H9 (cell line): ENCODE data around the gene ADAM11. TPM values are rescaled to one million over a fixed set of nuclear protein-coding genes. Genes with fewer than 3 reads are reported as not detected.

Experiments used
- DNase-seq: peaks from one replicate; pipeline ENCODE4 v3.0.0-alpha.2; 2017
- H2AFZ ChIP-seq: one replicate; pipeline ENCODE4 v1.6.1; 2013; ENCODE audit warnings: mild to moderate bottlenecking, low read length, control low read depth, moderate library complexity
- H2AK5ac ChIP-seq: 2 replicates; pipeline ENCODE4 v1.6.1; 2013; ENCODE audit warnings: low read length, control low read depth, mixed read lengths; ENCODE audit not compliant: insufficient read length
- H2BK120ac ChIP-seq: one replicate; pipeline ENCODE4 v1.6.1; 2013; ENCODE audit warnings: low read depth, mild to moderate bottlenecking, low read length, control low read depth, inconsistent platforms; ENCODE audit not compliant: poor library complexity, severe bottlenecking
- H2BK12ac ChIP-seq: 2 replicates; pipeline ENCODE4 v1.6.1; 2013; ENCODE audit warnings: low read length, control low read depth, mixed read lengths, low read depth; ENCODE audit not compliant: insufficient read length
- H2BK15ac ChIP-seq: 2 replicates; pipeline ENCODE4 v1.6.1; 2013; ENCODE audit warnings: low read depth, low read length, control low read depth
- H2BK20ac ChIP-seq: one replicate; pipeline ENCODE4 v1.6.1; 2013; ENCODE audit warnings: low read depth, mild to moderate bottlenecking, low read length, control low read depth, inconsistent platforms; ENCODE audit not compliant: poor library complexity, severe bottlenecking
- H2BK5ac ChIP-seq: 2 replicates; pipeline ENCODE4 v1.6.1; 2013; ENCODE audit warnings: low read length, control low read depth, mixed read lengths; ENCODE audit not compliant: insufficient read length
- H3K14ac ChIP-seq: 2 replicates; pipeline ENCODE4 v1.6.1; 2013; ENCODE audit warnings: low read length, control low read depth; ENCODE audit not compliant: insufficient read depth
- H3K18ac ChIP-seq: 2 replicates; pipeline ENCODE4 v1.6.1; 2013; ENCODE audit warnings: low read depth, mild to moderate bottlenecking, mixed read lengths, low read length, control low read depth; ENCODE audit not compliant: insufficient read length
- H3K23ac ChIP-seq: 2 replicates; pipeline ENCODE4 v1.6.1; 2013; ENCODE audit warnings: low read length, control low read depth, mixed read lengths, low read depth; ENCODE audit not compliant: insufficient read length
- H3K23me2 ChIP-seq: 2 replicates; pipeline ENCODE4 v1.6.1; 2013; ENCODE audit warnings: low read depth, mild to moderate bottlenecking, mixed read lengths, low read length, control low read depth; ENCODE audit not compliant: insufficient read length, poor library complexity, severe bottlenecking
- H3K27ac ChIP-seq: 2 replicates; pipeline ENCODE4 v1.5.1; 2013; ENCODE audit warnings: low read length, control low read depth, mixed read lengths, low read depth; ENCODE audit not compliant: insufficient read length
- H3K27me3 ChIP-seq: 2 replicates; pipeline ENCODE4 v1.6.1; 2013; ENCODE audit warnings: low read length, control low read depth, inconsistent platforms; ENCODE audit not compliant: insufficient read depth
- H3K4ac ChIP-seq: 2 replicates; pipeline ENCODE4 v1.6.1; 2013; ENCODE audit warnings: low read depth, mild to moderate bottlenecking, control low read depth, inconsistent platforms, low read length, moderate library complexity
- H3K4me1 ChIP-seq: 2 replicates; pipeline ENCODE4 v1.6.1; 2013; ENCODE audit warnings: low read length, control low read depth, inconsistent platforms; ENCODE audit not compliant: insufficient read depth
- H3K4me2 ChIP-seq: 2 replicates; pipeline ENCODE4 v1.6.1; 2013; ENCODE audit warnings: low read length, control low read depth, mixed read lengths; ENCODE audit not compliant: insufficient read length, insufficient read depth
- H3K56ac ChIP-seq: 2 replicates; pipeline ENCODE4 v1.6.1; 2013; ENCODE audit warnings: low read depth, mild to moderate bottlenecking, mixed read lengths, low read length, control low read depth; ENCODE audit not compliant: insufficient read length
- H3K79me1 ChIP-seq: 2 replicates; pipeline ENCODE4 v1.6.1; 2013; ENCODE audit warnings: low read depth, mild to moderate bottlenecking, moderate library complexity, low read length, control low read depth, inconsistent platforms; ENCODE audit not compliant: insufficient read depth, poor library complexity, severe bottlenecking
- H3K79me2 ChIP-seq: 2 replicates; pipeline ENCODE4 v1.6.1; 2013; ENCODE audit warnings: low read length, control low read depth, inconsistent platforms; ENCODE audit not compliant: insufficient read depth
- H3K9ac ChIP-seq: 2 replicates; pipeline ENCODE4 v1.6.1; 2013; ENCODE audit warnings: low read length, control low read depth, mixed read lengths; ENCODE audit not compliant: insufficient read length; ENCODE audit errors: extremely low read depth
- H3K9me3 ChIP-seq: one replicate; pipeline ENCODE4 v1.6.1; 2013; ENCODE audit warnings: low read depth, low read length, inconsistent platforms; ENCODE audit not compliant: control insufficient read depth
- H3T11ph ChIP-seq: one replicate; pipeline ENCODE4 v1.6.1; 2013; ENCODE audit warnings: mild to moderate bottlenecking, low read length, control low read depth, inconsistent platforms
- H4K20me1 ChIP-seq: one replicate; pipeline ENCODE4 v1.6.1; 2013; ENCODE audit not compliant: control insufficient read depth, insufficient read length, insufficient read depth
- H4K5ac ChIP-seq: 2 replicates; pipeline ENCODE4 v1.6.1; 2013; ENCODE audit warnings: low read depth, mild to moderate bottlenecking, mixed read lengths, low read length, control low read depth; ENCODE audit not compliant: insufficient read length
- H4K8ac ChIP-seq: replicated peaks from 2 replicates; pipeline ENCODE4 v1.6.1; 2013; ENCODE audit warnings: low read length, control low read depth, mixed read lengths, low read depth; ENCODE audit not compliant: insufficient read length
- H4K91ac ChIP-seq: 2 replicates; pipeline ENCODE4 v1.6.1; 2013; ENCODE audit warnings: low read depth, mild to moderate bottlenecking, moderate library complexity, mixed read lengths, low read length, control low read depth; ENCODE audit not compliant: insufficient read length
- H3K27ac Mint-ChIP-seq, 3 experiments: 2 replicates in 2 of 3; 3 replicates in 1 of 3; pipeline ENCODE4 v1.8.0; 2020 to 2021; ENCODE audit warnings: mixed read lengths in 3 of 3, mild to moderate bottlenecking in 1 of 3, moderate library complexity in 1 of 3
- H3K27me3 Mint-ChIP-seq: 2 replicates; pipeline ENCODE4 v1.8.0; 2021; ENCODE audit warnings: low read depth, mild to moderate bottlenecking, moderate library complexity, mixed read lengths
- H3K36me3 Mint-ChIP-seq, 3 experiments: 2 replicates in 2 of 3; 3 replicates in 1 of 3; pipeline ENCODE4 v1.8.0; 2020 to 2021; ENCODE audit warnings: low read depth in 3 of 3, mixed read lengths in 3 of 3; ENCODE audit not compliant: insufficient read depth in 1 of 3
- H3K4me1 Mint-ChIP-seq, 2 experiments: 2 replicates each; pipeline ENCODE4 v1.8.0; 2020; ENCODE audit warnings: mixed read lengths in 2 of 2
- H3K4me3 Mint-ChIP-seq, 2 experiments: 2 replicates in 1 of 2; 3 replicates in 1 of 2; pipeline ENCODE4 v1.8.0; 2020 to 2021; ENCODE audit warnings: mild to moderate bottlenecking in 2 of 2, mixed read lengths in 2 of 2, moderate library complexity in 1 of 2
- H3K9me3 Mint-ChIP-seq, 2 experiments: 2 replicates in 1 of 2; 3 replicates in 1 of 2; pipeline ENCODE4 v1.8.0; 2020; ENCODE audit warnings: mild to moderate bottlenecking in 2 of 2, mixed read lengths in 2 of 2, moderate library complexity in 1 of 2
- WGBS: extraction: QIAGEN DNeasy Blood & Tissue Kit; methylation state at CpG from one replicate; pipeline ENCODE4 v1.1.7; 2013; ENCODE audit warnings: missing lambda C conversion rate, low lambda C conversion rate, mixed read lengths; ENCODE audit not compliant: insufficient read length; ENCODE audit errors: extremely low coverage; 5-methylcytosine and 5-hydroxymethylcytosine counted together
- total RNA-seq: library from RNA; stranded (reverse); gene quantifications from 2 replicates; pipeline ENCODE4 v1.2.1, GENCODE V29; 2021
- TF ChIP-seq, protein P1 (sequence below): fragments of 200-600 bp; sonication (generic); conservative IDR thresholded peaks from 3 replicates; pipeline ENCODE4 v1.8.0; 2021; ENCODE audit warnings: antibody characterized with exemption, mild to moderate bottlenecking

Gene ADAM11
- total RNA-seq, 1 experiment from 2014 or later, result 4.6 TPM

- H4K8ac ChIP-seq, result no peak overlapping the region
- no peak overlapping the region for H3K56ac ChIP-seq
- no peaks in the 10 kb centered on the region for H4K20me1 ChIP-seq
- Mint-ChIP-seq H3K9me3 (no peaks in the 10 kb centered on the region), H3K4me3 (peak overlapping the region in 1 of 2 experiments; percentile 40; a peak in 1 of 5 replicates), H3K36me3 (no peaks in the 10 kb centered on the region), H3K4me1 (peaks cover 18 to 25% of the 10 kb centered on the region in 2 experiments), H3K27me3 (peaks cover 23% of the 10 kb centered on the region), H3K27ac (peak overlapping the region in 2 of 3 experiments; percentile 47 to 58; a peak in 2 of 7 replicates)
- H3K23ac ChIP-seq, result no peak overlapping the region
- TF ChIP-seq, protein P1, sequence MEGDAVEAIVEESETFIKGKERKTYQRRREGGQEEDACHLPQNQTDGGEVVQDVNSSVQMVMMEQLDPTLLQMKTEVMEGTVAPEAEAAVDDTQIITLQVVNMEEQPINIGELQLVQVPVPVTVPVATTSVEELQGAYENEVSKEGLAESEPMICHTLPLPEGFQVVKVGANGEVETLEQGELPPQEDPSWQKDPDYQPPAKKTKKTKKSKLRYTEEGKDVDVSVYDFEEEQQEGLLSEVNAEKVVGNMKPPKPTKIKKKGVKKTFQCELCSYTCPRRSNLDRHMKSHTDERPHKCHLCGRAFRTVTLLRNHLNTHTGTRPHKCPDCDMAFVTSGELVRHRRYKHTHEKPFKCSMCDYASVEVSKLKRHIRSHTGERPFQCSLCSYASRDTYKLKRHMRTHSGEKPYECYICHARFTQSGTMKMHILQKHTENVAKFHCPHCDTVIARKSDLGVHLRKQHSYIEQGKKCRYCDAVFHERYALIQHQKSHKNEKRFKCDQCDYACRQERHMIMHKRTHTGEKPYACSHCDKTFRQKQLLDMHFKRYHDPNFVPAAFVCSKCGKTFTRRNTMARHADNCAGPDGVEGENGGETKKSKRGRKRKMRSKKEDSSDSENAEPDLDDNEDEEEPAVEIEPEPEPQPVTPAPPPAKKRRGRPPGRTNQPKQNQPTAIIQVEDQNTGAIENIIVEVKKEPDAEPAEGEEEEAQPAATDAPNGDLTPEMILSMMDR, result no peak
- peak; percentile 69 for DNase-seq
- WGBS, result no CpG with 5 or more reads among the region's 17 CpGs
- H3K9me3 ChIP-seq, result no peaks in the 10 kb centered on the region
- no peak overlapping the region for H3T11ph ChIP-seq
- peak overlapping the region; percentile 72 for H3K14ac ChIP-seq
- H3K79me2 ChIP-seq, result no peaks in the 10 kb centered on the region
- H2BK5ac ChIP-seq, result no peak overlapping the region
- H3K27me3 ChIP-seq, result no peaks in the 10 kb centered on the region; the same call in 1 of the 2 replicates
- no peaks in the 10 kb centered on the region for H3K23me2 ChIP-seq
- H4K5ac ChIP-seq, result no peak overlapping the region
- no peak overlapping the region for H2AK5ac ChIP-seq
- H2BK15ac ChIP-seq, result no peak overlapping the region
- H3K4me1 ChIP-seq, result peaks cover 2% of the 10 kb centered on the region; the same call in 1 of the 2 replicates
- no peak overlapping the region for H4K91ac ChIP-seq
- no peak overlapping the region for H3K18ac ChIP-seq
- no peak overlapping the region for H2BK12ac ChIP-seq
- no peak overlapping the region for H3K9ac ChIP-seq
- no peak overlapping the region for H2BK20ac ChIP-seq
- H3K27ac ChIP-seq, result no peak overlapping the region
- no peaks in the 10 kb centered on the region for H3K79me1 ChIP-seq
- H2BK120ac ChIP-seq, result no peak overlapping the region
- H2AFZ ChIP-seq, result peak overlapping the region; percentile 72
- no peak overlapping the region for H3K4me2 ChIP-seq
- H3K4ac ChIP-seq, result no peak overlapping the region
Observed at GRCh38 chr17:44781551-44782325, 22.9 kb downstream of the ADAM11 start.
